Measurements from ENCODE around the gene FREM1.

The FREM1 gene

GRCh38 chr9:14768405-14769229 is 141.6 kb downstream of the FREM1 start:
- no peak for DNase-seq (ENCODE audit: low read depth in 1 of 2, low spot score in 1 of 2)

- DNase-seq (ENCODE audit: low read depth in 1 of 2, low spot score in 1 of 2), result no peak
Observed at GRCh38 chr9:14766299-14766698, 143.9 kb downstream of the FREM1 start.

DNA sequence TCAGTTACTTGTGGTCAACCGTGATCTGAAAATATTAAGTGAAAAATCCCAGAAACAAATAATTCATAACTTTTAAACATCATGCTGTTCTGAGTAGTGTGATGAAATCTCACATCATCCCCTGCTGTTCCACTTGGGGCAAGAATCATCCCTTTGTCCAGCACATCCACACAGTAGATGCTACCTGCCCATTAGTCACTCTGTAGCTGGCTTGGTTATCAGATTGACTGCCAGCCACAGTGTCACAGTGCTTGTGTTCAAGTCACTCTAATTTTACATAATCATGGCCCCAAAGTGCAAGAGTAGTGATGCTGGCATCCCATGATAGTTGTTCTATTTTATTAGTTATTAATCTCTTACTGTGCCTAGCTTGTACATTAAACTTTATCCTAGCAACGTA is 148.6 kb downstream of the FREM1 start:
- DNase-seq (ENCODE audit: low read depth in 1 of 2, low spot score in 1 of 2), result no peak

DNA sequence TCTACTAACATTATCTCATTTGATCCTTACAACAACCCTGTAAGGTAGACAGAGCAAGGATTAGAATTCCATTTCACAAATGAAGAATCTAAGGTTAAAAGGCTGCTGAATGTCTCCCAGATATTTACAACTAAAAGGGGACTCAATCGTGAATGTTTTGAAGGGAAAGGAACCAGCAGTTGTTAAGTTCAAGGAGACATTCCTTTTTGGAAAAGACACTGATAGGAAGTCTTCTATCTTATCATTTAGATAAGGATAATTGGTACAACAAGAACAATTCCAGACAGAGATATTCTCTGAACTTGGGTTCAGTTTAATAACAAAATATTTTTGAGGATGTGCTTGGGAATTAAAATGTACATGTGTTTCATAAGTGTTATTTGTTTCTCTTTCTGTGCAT is 150.2 kb downstream of the FREM1 start:
- no peak for DNase-seq (ENCODE audit: low read depth in 1 of 2, low spot score in 1 of 2)

- DNase-seq (ENCODE audit: low read depth in 1 of 2, low spot score in 1 of 2), result no peak
Observed at GRCh38 chr9:14756291-14756690, 153.9 kb downstream of the FREM1 start.

DNA sequence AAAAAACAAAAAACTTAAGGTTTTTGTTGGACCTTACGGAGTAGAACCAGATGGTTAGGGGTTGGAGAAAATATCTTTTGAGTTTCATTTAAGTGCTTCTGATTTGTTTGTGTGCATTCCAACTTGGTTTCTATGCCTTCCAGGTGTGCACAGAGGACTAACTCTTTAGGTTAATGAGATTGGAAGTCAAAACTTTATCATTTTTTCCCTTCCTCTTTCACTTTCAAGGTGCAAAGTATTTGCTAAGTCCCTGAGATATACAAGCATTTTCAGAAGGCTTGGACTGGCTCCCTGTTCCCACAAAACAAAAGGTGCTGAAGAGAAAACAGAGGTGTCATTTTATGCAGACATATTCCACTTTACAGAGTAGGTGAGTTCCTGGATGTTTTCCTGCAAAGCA is 157.4 kb downstream of the FREM1 start:
- DNase-seq (ENCODE audit: low read depth in 1 of 2, low spot score in 1 of 2), result no peak

DNA sequence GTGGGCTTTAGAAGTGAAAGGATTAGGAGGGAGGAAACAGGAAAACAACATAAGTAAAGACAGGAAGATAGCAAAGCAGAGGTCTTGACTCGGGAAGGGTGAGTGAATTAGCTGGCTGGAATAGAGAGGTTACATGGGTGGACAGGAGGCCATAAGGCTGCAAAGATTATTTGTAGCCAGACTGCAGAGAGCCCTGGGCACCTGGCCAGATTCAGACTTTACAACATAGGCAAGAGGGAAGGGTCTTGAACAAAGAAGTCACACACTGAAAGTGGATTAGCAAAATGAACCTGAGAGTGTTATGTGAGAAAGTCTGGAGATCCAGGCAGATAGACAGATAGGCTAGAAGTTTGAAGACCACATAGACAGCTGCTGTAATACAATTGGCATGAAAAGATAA is 158.0 kb downstream of the FREM1 start:
- DNase-seq (ENCODE audit: low read depth in 1 of 2, low spot score in 1 of 2), result no peak

DNA sequence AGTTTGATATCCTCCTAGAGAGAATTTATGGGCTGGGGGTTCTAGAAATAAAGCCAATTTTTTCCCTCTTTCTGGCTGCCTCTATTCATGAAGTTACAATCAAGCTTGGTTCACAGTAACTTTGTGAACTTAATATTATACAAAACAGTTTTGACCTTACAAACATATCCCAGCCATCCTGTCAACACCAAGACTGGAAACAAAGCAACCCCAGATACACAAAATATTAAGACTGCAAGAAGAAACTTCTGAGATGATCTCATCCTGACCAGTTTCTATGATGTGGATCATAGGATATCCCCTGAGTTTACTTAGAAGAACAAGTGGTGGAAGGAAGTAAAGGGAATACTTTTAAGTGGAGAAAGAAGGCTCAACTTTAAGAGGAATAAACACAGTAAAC is 159.4 kb downstream of the FREM1 start:
- no peak for DNase-seq (ENCODE audit: low read depth in 1 of 2, low spot score in 1 of 2)

- no peak for DNase-seq (ENCODE audit: low read depth in 1 of 2, low spot score in 1 of 2)
Observed at GRCh38 chr9:14749741-14750211, 160.5 kb downstream of the FREM1 start.

DNA sequence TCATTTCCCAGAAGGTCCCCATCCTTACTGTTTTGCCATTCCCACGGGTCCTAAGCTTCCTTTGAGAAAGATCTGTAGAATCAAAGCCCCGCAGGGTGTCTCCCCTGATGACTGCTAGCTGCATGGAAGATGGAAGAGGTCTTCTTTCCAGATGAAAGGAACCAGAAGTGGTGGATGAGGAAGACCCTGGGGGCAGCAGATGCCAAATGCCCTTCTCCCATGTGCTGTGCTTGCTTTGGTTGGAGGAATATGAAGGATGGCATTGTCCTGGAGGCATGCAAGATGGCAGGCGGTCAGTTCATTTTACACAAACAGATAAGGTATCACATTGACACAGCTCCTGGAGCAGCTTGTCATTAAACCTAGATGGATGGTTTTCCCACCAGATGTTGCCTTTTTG is 161.9 kb downstream of the FREM1 start:
- DNase-seq (ENCODE audit: low read depth in 1 of 2, low spot score in 1 of 2), result no peak

DNA sequence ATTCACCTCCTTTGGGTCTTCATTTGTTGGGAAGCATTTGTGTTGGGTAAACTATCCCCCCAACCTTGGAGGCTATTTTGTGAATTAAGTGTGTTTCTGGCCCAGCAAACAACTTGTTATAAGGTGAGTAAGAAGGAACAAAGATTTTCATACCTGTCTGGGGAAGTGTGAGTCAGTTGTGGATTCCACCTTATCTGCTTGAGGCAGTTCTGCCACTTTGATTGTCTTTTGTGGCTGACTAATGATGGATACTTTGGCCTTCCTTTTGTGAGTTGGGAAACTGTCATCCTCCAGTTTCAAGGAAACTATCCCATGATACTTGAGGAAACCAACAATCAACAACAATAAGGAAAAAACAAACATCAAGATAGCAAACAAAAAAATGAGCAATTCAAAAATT is 163.1 kb downstream of the FREM1 start:
- no peak for DNase-seq (ENCODE audit: low read depth in 1 of 2, low spot score in 1 of 2)

DNA sequence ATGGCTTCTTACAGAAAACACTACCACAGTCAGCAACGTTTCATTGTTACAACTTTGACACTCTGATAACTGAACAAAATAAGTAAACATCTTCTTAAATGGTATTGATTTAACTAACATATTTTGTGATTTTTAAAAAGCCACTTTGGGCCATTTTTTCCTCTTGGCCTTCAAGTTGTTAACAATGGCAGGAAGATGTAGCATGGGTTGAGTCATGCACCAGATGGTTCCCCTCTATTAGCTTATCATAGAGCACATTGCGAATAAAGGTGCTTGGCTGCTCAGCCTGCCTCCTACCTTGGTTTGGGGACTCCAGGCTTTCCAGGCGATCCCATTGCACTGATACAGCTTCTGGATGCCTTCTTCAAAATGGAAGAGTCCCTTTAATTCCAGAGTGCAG is 163.6 kb downstream of the FREM1 start:
- no peak for DNase-seq (ENCODE audit: low read depth in 1 of 2, low spot score in 1 of 2)

- no peak for DNase-seq (ENCODE audit: low read depth in 1 of 2, low spot score in 1 of 2)
Observed at GRCh38 chr9:14744768-14745167, 165.5 kb downstream of the FREM1 start.

DNA sequence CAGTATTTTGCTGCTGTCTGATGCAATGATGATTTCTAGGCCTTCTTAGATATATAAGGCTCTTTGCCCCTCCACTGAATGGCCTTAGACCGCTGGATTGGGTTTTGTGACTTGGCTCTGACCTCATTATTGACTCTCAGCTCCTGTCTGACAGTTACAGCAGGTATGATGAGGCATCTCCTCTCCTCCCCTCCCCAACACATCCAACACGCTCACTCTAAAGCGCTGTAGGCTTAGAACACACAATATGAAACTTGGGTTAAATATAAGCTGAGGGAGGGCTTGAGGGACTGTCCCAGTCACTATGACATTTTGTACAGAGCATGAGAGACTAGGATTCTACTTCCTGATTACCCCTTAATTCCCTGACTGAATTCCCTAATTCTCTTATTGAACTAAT is 168.9 kb downstream of the FREM1 start:
- DNase-seq (ENCODE audit: low read depth in 1 of 2, low spot score in 1 of 2), result no peak

GRCh38 chr9:14733133-14733532 is 177.1 kb downstream of the FREM1 start:
- no peak for DNase-seq (ENCODE audit: low read depth in 1 of 2, low spot score in 1 of 2)

DNA sequence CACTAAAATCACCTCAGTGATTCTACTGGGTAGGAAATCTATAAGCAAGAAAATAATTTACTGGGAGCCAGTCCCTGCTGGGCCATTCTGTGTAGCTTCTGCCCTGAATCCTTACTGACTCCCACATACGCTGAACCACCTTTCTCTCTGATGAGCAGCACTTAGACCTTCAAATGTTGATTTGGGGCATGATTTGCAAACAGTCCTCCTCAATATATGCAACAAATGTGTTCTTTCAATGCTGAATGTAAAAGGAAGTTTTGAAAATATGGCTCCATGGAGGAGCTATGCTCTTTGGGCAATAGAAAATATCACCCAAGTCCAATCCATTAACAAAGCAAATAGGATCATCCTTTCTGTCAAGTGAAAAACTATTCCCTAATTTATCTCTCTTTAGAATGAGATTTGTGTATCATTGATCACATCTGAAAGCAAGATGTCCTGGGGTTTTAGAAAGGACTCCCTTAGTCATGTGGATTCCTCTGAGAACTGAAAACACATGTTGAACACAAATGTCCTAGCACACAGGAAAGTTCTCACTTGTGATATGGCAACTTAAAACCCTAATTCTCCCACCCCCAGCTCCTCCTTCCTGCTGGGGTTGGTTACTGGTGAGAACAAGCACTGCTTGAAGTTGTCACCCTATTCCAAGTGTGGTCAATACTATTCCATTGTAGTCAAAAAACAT is 178.8 kb downstream of the FREM1 start:
- no peak for DNase-seq (ENCODE audit: low read depth in 1 of 2, low spot score in 1 of 2)

- DNase-seq (ENCODE audit: low read depth in 1 of 2, low spot score in 1 of 2), result no peak
Observed at GRCh38 chr9:14730461-14730898, 179.7 kb downstream of the FREM1 start.

DNA sequence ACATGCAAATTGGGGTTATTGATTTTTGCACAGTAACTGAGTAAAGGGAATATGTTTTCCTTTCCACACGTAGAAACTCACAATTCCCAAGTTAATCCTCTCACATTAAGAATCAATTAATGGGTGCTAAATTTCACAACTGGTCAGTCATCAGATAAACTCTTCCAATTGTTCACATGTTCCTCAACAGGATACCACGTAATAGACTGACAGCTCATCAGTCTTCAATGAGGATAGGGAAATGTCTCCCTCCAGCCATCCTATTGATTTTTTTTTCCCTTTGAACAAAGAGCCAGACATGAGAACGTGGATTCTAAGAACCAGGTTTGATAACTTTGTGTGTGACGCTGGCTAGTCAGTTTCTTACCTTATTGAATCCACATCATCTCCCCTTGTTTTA is 186.9 kb downstream of the FREM1 start:
- DNase-seq (ENCODE audit: low read depth in 1 of 2, low spot score in 1 of 2), result no peak

DNA sequence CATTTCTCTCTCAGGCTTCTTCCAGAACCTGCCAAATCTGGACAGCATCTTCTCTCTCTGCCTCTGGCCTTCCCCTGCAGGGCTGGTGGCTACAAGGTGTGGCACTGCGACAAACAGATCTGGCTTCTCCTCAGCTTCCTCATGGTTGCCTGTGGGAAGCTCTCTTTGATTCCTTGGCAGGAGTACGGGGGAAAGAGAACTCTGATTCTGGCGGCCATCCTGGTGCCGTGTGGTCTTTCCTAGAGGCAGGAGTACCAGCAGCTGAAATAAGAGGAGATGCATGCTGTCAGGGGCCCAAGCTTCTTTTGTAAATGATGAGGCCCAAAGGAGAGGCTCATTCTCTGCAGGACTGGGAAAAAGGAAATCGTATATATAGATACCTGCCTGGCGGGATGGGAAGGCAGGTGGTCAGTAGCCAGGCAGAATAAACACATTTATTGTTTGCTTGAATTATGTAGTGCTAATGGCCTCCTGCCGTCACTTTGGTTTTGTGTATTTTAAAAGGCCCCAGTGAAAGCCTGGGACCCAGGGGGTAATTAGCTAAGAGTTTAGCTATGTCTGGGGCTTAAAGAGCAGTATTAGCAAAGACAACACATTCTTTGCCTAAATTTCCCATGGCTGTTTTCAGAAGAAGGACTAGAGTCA is 187.7 kb downstream of the FREM1 start, which contains the start of gene CER1:
Gene CER1 (minus strand): TSS at position 343 of the 645 bp plus-strand sequence. CDS start 61 bp downstream, at position 282.
- no peak for DNase-seq (ENCODE audit: low read depth in 1 of 2, low spot score in 1 of 2)

DNA sequence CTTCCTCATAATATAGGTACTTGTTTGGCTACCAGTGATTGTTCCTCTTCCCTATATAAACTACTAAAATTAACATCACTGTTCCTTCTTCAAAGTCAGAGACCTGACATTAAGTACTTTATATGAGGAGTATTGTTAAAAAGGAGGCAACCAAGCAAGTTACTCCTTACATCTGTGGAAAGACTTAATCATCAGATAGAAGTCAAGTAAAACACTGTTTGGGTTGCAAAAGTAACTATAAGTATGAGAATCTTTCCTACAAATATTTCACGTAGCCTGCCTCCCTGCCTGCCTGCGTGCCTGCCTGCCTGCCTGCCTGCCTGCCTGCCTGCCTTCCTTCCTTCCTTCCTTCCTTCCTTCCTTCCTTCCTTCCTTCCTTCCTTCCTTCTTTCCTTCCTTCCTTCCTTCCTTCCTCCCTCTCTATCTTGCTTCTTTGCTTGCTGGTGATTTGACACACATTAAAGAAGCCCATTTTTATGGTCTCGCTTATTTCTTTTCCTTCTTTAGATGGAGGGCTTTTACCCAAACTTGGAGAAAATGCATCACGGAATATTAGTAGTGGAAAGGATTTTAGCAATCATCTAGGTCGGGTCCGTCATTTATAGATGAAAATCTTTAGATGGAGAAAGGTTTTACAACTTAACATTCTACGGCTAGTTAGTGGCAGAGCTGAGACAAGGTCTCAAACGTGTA is 190.9 kb downstream of the FREM1 start:
- no peak for DNase-seq (ENCODE audit: low read depth in 1 of 2, low spot score in 1 of 2)

DNA sequence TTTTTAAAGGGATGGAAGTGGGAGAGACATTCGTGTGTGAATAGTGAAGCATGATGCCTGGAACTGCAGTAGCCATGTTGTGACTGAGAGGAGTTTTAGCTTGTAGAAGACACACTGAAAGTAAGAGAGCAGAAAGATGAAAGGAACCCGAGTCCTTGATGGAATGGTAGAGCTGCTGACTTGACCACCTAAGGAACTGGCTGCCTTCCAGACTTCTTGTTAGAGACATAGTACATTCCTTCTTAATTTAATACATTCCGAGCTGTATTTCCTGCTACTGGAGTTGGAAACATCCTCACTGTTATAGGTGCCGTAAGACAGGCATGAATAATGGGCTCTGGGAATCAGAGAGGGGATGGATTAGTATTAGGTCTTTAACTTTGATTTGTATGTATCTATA is 195.1 kb downstream of the FREM1 start:
- DNase-seq (ENCODE audit: low read depth in 1 of 2, low spot score in 1 of 2), result no peak

Measured in stimulated activated CD4-positive, alpha-beta T cell treated with anti-CD3 and anti-CD28 coated beads, Interleukin-15, amount 100 ng/mL, for 1 hour (primary cell).